ENCODE measurements around the gene TRPM2. TPM values are rescaled to one million over a fixed set of nuclear protein-coding genes. Genes with fewer than 3 reads are reported as not detected.

Gene TRPM2
- polyA plus RNA-seq, 3 donors from 2014 or later: 3.0 to 11.1 (median 4.4) TPM

GRCh38 chr21:44349416-44349846 lies 4.0 kb upstream of the TRPM2 start:
- H3K36me3 Mint-ChIP-seq: peaks cover 0 to under 1% (median 0%) of the 10 kb centered on the region in 3 donors
- no peak overlapping the region for H3K27ac Mint-ChIP-seq
- H3K27me3 Mint-ChIP-seq (ENCODE audit: low read depth in 3 of 3): peaks cover 2 to 15% (median 10%) of the 10 kb centered on the region in 3 donors
- H3K9me3 Mint-ChIP-seq: no peaks in the 10 kb centered on the region
- H3K4me1 Mint-ChIP-seq: peaks cover 27 to 32% of the 10 kb centered on the region in 2 donors
- no peak for DNase-seq
- no peak overlapping the region for H3K4me3 Mint-ChIP-seq

DNA sequence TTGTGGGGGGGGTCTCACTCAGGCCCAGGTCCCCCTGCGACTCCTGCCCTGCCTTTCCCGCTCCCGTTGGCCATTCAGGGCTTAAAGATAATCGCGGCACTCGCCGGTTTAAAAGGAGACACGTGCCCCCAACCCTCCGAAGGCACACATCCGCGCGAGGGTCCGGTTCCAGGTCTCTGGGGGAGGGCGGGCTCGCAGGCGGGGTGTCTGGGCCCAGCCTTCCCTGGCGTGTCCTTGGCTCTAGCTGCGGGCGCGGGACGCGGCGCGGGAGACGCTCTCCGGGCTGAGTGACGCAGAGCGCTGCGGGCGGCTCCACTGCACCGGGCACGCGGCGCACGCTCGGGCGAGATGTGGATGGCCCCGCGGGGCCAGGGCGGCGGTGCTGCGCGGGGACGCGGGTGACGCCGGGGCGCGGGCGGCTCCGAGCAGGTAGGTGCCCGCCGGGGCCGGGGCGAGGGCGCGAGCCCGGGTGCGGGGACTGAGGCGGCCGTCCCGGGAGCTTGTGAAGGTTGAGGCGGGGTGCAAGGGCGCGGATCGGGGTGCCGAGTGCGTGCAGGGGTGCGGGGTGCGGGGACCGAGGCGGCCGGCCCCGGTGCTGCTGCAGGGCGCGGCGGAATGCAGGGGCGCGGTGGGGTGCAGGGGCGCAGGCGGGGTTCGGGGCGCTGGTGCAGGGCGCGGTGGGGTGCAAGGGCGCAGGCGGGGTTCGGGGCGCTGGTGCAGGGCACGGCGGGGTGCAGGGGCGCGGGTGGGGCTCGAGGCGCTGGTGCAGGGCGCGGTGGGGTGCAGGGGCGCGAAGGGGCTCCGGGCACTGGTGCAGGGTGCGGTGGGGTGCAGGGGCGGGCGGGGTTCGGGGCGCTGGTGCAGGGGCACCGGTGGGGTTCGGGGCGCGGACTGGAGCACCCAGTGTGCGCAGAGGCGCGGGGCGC lies 3.3 kb upstream of the TRPM2 start:
- H3K27me3 Mint-ChIP-seq (ENCODE audit: low read depth in 3 of 3): peaks cover 2 to 15% (median 9%) of the 10 kb centered on the region in 3 donors
- no peak overlapping the region for H3K4me3 Mint-ChIP-seq
- peaks cover 33 to 39% of the 10 kb centered on the region in 2 donors for H3K4me1 Mint-ChIP-seq
- no peak for DNase-seq
- no peak overlapping the region for H3K27ac Mint-ChIP-seq
- H3K36me3 Mint-ChIP-seq: peaks cover 0 to 6% (median 0%) of the 10 kb centered on the region in 3 donors
- no peaks in the 10 kb centered on the region for H3K9me3 Mint-ChIP-seq

DNA sequence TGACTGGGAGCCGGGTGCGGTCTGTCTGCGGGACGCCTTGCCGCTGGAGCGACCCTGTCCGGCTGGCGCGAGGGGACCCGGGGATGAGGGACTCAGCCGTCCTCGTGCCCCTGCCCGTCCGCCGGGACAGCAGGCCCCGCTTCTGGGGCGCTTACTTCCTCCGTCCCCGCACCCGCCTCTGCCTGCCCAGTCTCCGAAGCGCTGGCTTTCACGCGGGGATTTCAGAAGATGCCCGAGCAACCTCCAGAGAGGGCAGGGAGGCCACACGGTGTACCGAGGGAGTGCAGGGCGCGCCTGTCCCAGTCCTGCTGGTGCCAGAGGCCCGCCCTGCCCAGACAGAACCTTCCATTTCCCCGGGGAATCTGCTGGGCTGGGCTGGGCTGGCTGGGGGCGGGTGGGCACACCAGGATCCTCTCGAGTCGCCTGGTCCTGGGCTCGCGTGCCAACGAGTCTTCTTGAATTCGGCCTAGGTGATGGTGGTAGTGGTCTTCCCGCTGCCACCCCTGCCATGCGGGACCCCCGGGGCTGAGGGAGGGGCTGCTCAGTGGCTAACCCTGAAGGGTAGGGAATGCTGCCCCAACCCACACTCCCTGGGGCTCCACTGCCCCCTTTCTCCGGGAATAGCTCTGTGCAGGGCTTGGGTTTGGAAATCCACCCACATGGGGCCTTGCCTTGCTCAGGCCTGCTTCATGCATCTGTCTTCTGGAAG lies 2.5 kb upstream of the TRPM2 start:
- H3K9me3 Mint-ChIP-seq: no peaks in the 10 kb centered on the region
- peaks cover 42 to 46% of the 10 kb centered on the region in 2 donors for H3K4me1 Mint-ChIP-seq
- H3K36me3 Mint-ChIP-seq: peaks cover 0 to 14% (median 6%) of the 10 kb centered on the region in 3 donors
- peak overlapping the region in 3 of 5 donors; percentile 6 to 42 (median 23) for H3K4me3 Mint-ChIP-seq
- DNase-seq: no peak
- peaks cover 2 to 15% (median 9%) of the 10 kb centered on the region in 3 donors for H3K27me3 Mint-ChIP-seq (ENCODE audit: low read depth in 3 of 3)
- no peak overlapping the region for H3K27ac Mint-ChIP-seq

GRCh38 chr21:44351535-44352252 lies 1.7 kb upstream of the TRPM2 start:
- H3K4me1 Mint-ChIP-seq: peaks cover 48 to 49% of the 10 kb centered on the region in 2 donors
- H3K27ac Mint-ChIP-seq: no peak overlapping the region
- H3K9me3 Mint-ChIP-seq: no peaks in the 10 kb centered on the region

DNA sequence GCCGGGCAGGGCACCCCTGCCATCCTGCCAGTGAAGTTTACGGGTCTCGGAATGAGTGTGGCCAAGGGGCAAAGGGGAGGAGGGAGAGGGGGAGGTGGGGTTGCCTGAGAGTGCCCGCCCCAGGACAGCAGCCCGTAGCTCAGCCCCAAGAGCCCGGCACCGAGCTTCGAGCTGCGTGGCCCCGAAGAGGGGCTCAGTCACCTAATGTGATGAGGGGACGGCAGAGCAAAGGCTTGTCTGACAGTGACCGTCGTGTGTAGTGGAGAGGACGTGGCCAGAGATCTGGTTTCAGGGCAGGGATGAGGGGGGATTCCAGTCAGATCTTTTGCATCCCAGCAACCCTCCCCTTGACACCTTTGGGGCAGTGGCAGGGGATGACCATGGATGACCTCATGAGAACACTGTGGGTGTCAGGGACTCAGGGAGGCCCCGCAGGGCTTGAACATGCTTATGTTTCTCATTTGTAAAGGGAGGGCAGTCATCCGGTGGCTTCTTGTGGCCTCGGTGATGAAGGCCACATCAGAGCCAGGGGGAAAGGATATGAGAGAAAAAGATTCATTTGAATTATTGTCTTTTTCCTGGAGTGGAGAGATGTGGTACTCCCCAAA lies 1.1 kb upstream of the TRPM2 start:
- H3K36me3 Mint-ChIP-seq: peaks cover 3 to 18% (median 17%) of the 10 kb centered on the region in 3 donors
- H3K9me3 Mint-ChIP-seq: no peaks in the 10 kb centered on the region
- H3K4me1 Mint-ChIP-seq: peaks cover 50 to 51% of the 10 kb centered on the region in 2 donors
- peaks cover 2 to 9% (median 5%) of the 10 kb centered on the region in 3 donors for H3K27me3 Mint-ChIP-seq (ENCODE audit: low read depth in 3 of 3)
- peak; percentile 35 to 50 (median 43) for DNase-seq
- H3K4me3 Mint-ChIP-seq: peak overlapping the region; percentile 87 to 95 (median 91)
- H3K27ac Mint-ChIP-seq: peak overlapping the region; percentile 40 to 75 (median 54)

More at GRCh38 chr21:44351535-44352252, 1.7 kb upstream of the TRPM2 start:
- H3K27me3 Mint-ChIP-seq (ENCODE audit: low read depth in 3 of 3): peaks cover 2 to 9% (median 8%) of the 10 kb centered on the region in 3 donors
- H3K36me3 Mint-ChIP-seq: peaks cover 3 to 18% (median 14%) of the 10 kb centered on the region in 3 donors
- peak overlapping the region in 3 of 5 donors; percentile 23 to 91 (median 87) for H3K4me3 Mint-ChIP-seq
- no peak for DNase-seq

- Mint-ChIP-seq H3K36me3 (peaks cover 8 to 30% (median 29%) of the 10 kb centered on the region in 3 donors), H3K4me3 (peak overlapping the region; percentile 87 to 95 (median 91)), H3K4me1 (peaks cover 50 to 51% of the 10 kb centered on the region in 2 donors), H3K27me3 (ENCODE audit: low read depth in 3 of 3) (peaks cover 0 to 9% (median 2%) of the 10 kb centered on the region in 3 donors), H3K27ac (peak overlapping the region in 4 of 6 donors; percentile 7 to 75 (median 56)), H3K9me3 (no peaks in the 10 kb centered on the region)
- no peak for DNase-seq
Measured at GRCh38 chr21:44354001-44354405, 582 bp downstream of the TRPM2 start.

- H3K4me1 Mint-ChIP-seq: peaks cover 51 to 54% of the 10 kb centered on the region in 2 donors
- peaks cover 0 to 8% (median 2%) of the 10 kb centered on the region in 3 donors for H3K27me3 Mint-ChIP-seq (ENCODE audit: low read depth in 3 of 3)
- H3K36me3 Mint-ChIP-seq: peaks cover 11 to 34% (median 32%) of the 10 kb centered on the region in 3 donors
- DNase-seq: no peak
- H3K4me3 Mint-ChIP-seq: peak overlapping the region; percentile 87 to 95 (median 91)
- H3K27ac Mint-ChIP-seq: peak overlapping the region in 2 of 6 donors; percentile 42 to 82
- H3K9me3 Mint-ChIP-seq: no peaks in the 10 kb centered on the region
Measured at GRCh38 chr21:44354775-44355771, 1.7 kb downstream of the TRPM2 start.

DNA sequence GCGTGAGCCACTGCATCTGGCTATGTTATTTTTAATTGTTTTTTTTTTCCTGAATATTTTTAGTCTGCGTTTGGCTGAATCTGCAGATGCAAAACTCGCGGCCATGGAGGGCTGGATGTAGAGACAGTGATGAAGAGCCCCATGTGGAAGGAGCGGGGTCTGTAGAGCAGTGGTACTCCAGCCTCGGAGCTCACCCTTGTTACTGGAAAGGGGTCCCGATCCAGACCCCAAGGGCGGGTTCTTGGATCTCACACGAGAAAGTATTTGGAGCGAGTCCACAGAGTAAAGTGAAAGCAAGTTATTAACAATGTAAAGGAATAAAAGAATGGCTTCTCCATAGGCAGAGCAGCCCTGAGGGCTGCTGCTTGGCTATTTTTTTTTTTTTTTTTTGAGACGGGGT lies 2.7 kb downstream of the TRPM2 start:
- H3K9me3 Mint-ChIP-seq: no peaks in the 10 kb centered on the region
- peaks cover 55 to 63% of the 10 kb centered on the region in 2 donors for H3K4me1 Mint-ChIP-seq
- DNase-seq: no peak
- H3K36me3 Mint-ChIP-seq: peaks cover 11 to 34% (median 32%) of the 10 kb centered on the region in 3 donors
- no peak overlapping the region for H3K27ac Mint-ChIP-seq
- H3K27me3 Mint-ChIP-seq (ENCODE audit: low read depth in 3 of 3): peaks cover 0 to 6% (median 2%) of the 10 kb centered on the region in 3 donors
- peak overlapping the region in 1 of 5 donors; percentile 30 for H3K4me3 Mint-ChIP-seq

GRCh38 chr21:44356636-44357035 lies 3.2 kb downstream of the TRPM2 start:
- no peak for DNase-seq
- H3K4me3 Mint-ChIP-seq: peak overlapping the region in 1 of 5 donors; percentile 20
- H3K27ac Mint-ChIP-seq: no peak overlapping the region
- peaks cover 52 to 63% of the 10 kb centered on the region in 2 donors for H3K4me1 Mint-ChIP-seq
- H3K27me3 Mint-ChIP-seq (ENCODE audit: low read depth in 3 of 3): peaks cover 0 to 6% (median 0%) of the 10 kb centered on the region in 3 donors
- no peaks in the 10 kb centered on the region for H3K9me3 Mint-ChIP-seq
- peaks cover 11 to 34% (median 32%) of the 10 kb centered on the region in 3 donors for H3K36me3 Mint-ChIP-seq

DNA sequence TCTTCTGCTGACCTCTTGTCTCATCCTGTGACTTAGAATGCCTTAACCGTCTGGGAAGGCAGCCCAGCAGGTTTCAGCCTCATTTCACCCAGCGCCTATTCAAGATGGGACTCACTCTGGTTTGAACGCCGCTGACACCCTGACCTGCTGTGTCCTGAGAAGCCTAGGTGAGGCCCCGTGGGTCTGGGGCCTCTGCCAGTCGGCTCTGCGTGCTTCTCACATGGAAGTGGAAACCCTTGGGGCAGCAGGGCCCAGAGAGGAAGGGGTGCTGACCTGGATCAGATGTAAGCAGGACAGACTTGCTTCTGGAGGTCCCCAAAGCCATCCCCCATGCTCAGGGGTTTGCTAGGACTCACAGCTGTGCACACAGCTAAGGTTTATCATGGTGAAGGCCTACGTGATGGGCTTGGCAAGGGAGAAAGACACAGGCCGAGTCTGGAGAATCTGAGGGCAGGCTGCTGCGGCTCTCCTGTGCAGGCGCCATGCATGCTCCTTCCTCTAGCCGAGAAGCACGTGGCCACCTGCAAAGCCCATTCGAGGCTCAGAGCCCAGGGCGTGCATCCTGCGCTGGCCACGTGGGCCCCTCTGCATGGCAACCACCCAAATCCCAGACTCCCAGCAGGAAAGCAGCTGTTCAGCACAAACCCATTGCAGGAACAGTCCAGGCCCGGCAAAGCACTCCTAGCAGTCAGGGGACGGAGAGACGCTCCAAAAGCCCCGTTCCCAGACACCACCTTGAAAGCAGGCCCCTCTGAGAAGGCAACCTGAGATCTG lies 3.8 kb downstream of the TRPM2 start:
- H3K27ac Mint-ChIP-seq: no peak overlapping the region
- no peak for DNase-seq
- no peak overlapping the region for H3K4me3 Mint-ChIP-seq
- H3K27me3 Mint-ChIP-seq (ENCODE audit: low read depth in 3 of 3): peaks cover 0 to 6% (median 0%) of the 10 kb centered on the region in 3 donors
- peaks cover 11 to 34% (median 32%) of the 10 kb centered on the region in 3 donors for H3K36me3 Mint-ChIP-seq
- peaks cover 48 to 58% of the 10 kb centered on the region in 2 donors for H3K4me1 Mint-ChIP-seq
- no peaks in the 10 kb centered on the region for H3K9me3 Mint-ChIP-seq

DNA sequence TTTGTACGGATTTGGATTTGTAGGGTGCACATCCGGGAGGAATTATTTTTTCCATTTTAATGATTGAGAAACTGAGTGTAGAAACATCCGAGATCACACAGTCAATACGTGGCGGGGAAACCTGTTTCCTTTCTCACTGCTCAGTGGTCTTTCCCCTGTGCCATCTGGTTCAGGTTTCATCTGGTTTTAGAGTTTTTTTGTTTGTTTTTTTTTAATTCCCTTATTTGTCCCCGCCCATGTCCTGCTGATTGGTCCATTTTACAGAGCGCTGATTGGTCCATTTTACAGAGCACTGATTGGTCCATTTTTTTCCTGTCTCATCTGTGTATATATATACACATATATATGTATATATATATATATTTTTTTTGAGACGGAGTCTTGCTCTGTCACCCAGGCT lies 6.0 kb downstream of the TRPM2 start:
- peaks cover 0 to 2% (median 0%) of the 10 kb centered on the region in 3 donors for H3K27me3 Mint-ChIP-seq (ENCODE audit: low read depth in 3 of 3)
- peaks cover 17 to 43% (median 40%) of the 10 kb centered on the region in 3 donors for H3K36me3 Mint-ChIP-seq
- peaks cover 35 to 37% of the 10 kb centered on the region in 2 donors for H3K4me1 Mint-ChIP-seq
- H3K9me3 Mint-ChIP-seq: peaks cover 0 to 9% (median 2%) of the 10 kb centered on the region in 6 donors
- H3K27ac Mint-ChIP-seq: no peak overlapping the region
- no peak overlapping the region for H3K4me3 Mint-ChIP-seq
- no peak for DNase-seq
